ENCODE data around the gene ACSL4. TPM values are rescaled to one million over a fixed set of nuclear protein-coding genes. Genes with fewer than 3 reads are reported as not detected.
A peak's percentile ranks its signal among the peaks of the same experiment; 100 is the strongest.
"Not testable (repeated sequence)": the region's sequence is repeated elsewhere in the genome, so short reads cannot be mapped to it uniquely, and the experiment has no call there.

Gene ACSL4
- total RNA-seq, 2 donors from 2014 or later, result 22.9 to 118 TPM

- TF ChIP-seq POLR2AphosphoS5 (IDR thresholded peaks at IDR 0.05) (no peak), POLR2A (IDR thresholded peaks at IDR 0.05) (no peak), CTCF (IDR thresholded peaks at IDR 0.05) (no peak)
- Histone ChIP-seq H3K27ac (peak overlapping the region; percentile 71 to 72), H3K27me3 (replicated peaks; ENCODE audit: insufficient read depth) (no peaks in the 10 kb centered on the region), H3K9me3 (no peaks in the 10 kb centered on the region), H3K4me1 (replicated peaks) (no peaks in the 10 kb centered on the region), H3K4me3 (peak overlapping the region; percentile 48 to 49), H3K36me3 (no peaks in the 10 kb centered on the region)
- intact Hi-C loops (cut with DNase I), result loop anchor here (5.0 to 10.0 kb wide), 2 partner anchors 196 to 581 kb away; partner anchors contain the start of genes AMMECR1 and NXT2
- 24% methylated on average over 15 of the region's 15 CpGs for WGBS
- DNase-seq (ENCODE audit: low spot score), result no peak
These were observed 591 bp upstream of the ACSL4 start for GRCh38 chrX:109733613-109734083.

- no peaks in the 10 kb centered on the region for H3K4me1 ChIP-seq (replicated peaks)
- intact Hi-C loops (cut with DNase I), result loop anchor here (5.0 to 10.0 kb wide), 2 partner anchors 195 to 583 kb away; partner anchors contain the start of genes AMMECR1 and NXT2
- no peak for DNase-seq (ENCODE audit: low spot score)
- H3K9me3 ChIP-seq, result no peaks in the 10 kb centered on the region
- no peaks in the 10 kb centered on the region for H3K27me3 ChIP-seq (replicated peaks; ENCODE audit: insufficient read depth)
- H3K36me3 ChIP-seq, result no peaks in the 10 kb centered on the region
- WGBS, result 4% methylated on average over 21 of the region's 21 CpGs
- no peak for TF ChIP-seq POLR2A (IDR thresholded peaks at IDR 0.05)
- no peak for TF ChIP-seq CTCF (IDR thresholded peaks at IDR 0.05)
- no peak for TF ChIP-seq POLR2AphosphoS5 (IDR thresholded peaks at IDR 0.05)
- H3K27ac ChIP-seq, result peak overlapping the region; percentile 71 to 76
- H3K4me3 ChIP-seq, result peak overlapping the region; percentile 48 to 49
These were observed 848 bp downstream of the ACSL4 start for GRCh38 chrX:109732017-109732801.

GRCh38 chrX:109728173-109728535 is 4.9 kb downstream of the ACSL4 start:
- Histone ChIP-seq H3K4me3 (no peak overlapping the region), H3K36me3 (no peaks in the 10 kb centered on the region), H3K27ac (no peak overlapping the region), H3K9me3 (no peaks in the 10 kb centered on the region), H3K4me1 (replicated peaks) (no peaks in the 10 kb centered on the region), H3K27me3 (replicated peaks; ENCODE audit: insufficient read depth) (no peaks in the 10 kb centered on the region)
- WGBS, result 16% methylated on average over 1 of the region's 1 CpG
- DNase-seq (ENCODE audit: low spot score), result no peak
- intact Hi-C loops (cut with DNase I), result no loop called here
- no peak for TF ChIP-seq POLR2AphosphoS5 (IDR thresholded peaks at IDR 0.05)
- TF ChIP-seq CTCF (IDR thresholded peaks at IDR 0.05), result no peak
- no peak for TF ChIP-seq POLR2A (IDR thresholded peaks at IDR 0.05)

- H3K27ac ChIP-seq; H3K27me3 ChIP-seq (replicated peaks; ENCODE audit: insufficient read depth); H3K36me3 ChIP-seq; H3K9me3 ChIP-seq; H3K4me1 ChIP-seq (replicated peaks); intact Hi-C loops (cut with DNase I); H3K4me3 ChIP-seq; DNase-seq (ENCODE audit: low spot score): not testable (repeated sequence)
- WGBS, result 100% methylated on average over 1 of the region's 1 CpG
These were observed 8.1 kb downstream of the ACSL4 start for GRCh38 chrX:109724971-109725370.

- intact Hi-C loops (cut with DNase I), result no loop called here
- Histone ChIP-seq H3K36me3 (no peaks in the 10 kb centered on the region), H3K27ac (no peak overlapping the region), H3K27me3 (replicated peaks; ENCODE audit: insufficient read depth) (no peaks in the 10 kb centered on the region), H3K4me3 (no peak overlapping the region), H3K4me1 (replicated peaks) (no peaks in the 10 kb centered on the region), H3K9me3 (no peaks in the 10 kb centered on the region)
- TF ChIP-seq POLR2AphosphoS5 (IDR thresholded peaks at IDR 0.05) (no peak), POLR2A (IDR thresholded peaks at IDR 0.05) (no peak), CTCF (IDR thresholded peaks at IDR 0.05) (no peak)
- no peak for DNase-seq (ENCODE audit: low spot score)
- WGBS, result 61% methylated on average over 2 of the region's 2 CpGs
These were observed 12.1 kb downstream of the ACSL4 start for GRCh38 chrX:109720947-109721346.

Measured in prostate gland (tissue), 2 donors.